ENCODE data around the gene YWHAH. TPM values are rescaled to one million over a fixed set of nuclear protein-coding genes. Genes with fewer than 3 reads are reported as not detected.

The YWHAH gene
- total and polyA plus RNA-seq, 2 of the 4 experiments (the other 2 are of a cell fraction) = 147 to 173 TPM

DNA sequence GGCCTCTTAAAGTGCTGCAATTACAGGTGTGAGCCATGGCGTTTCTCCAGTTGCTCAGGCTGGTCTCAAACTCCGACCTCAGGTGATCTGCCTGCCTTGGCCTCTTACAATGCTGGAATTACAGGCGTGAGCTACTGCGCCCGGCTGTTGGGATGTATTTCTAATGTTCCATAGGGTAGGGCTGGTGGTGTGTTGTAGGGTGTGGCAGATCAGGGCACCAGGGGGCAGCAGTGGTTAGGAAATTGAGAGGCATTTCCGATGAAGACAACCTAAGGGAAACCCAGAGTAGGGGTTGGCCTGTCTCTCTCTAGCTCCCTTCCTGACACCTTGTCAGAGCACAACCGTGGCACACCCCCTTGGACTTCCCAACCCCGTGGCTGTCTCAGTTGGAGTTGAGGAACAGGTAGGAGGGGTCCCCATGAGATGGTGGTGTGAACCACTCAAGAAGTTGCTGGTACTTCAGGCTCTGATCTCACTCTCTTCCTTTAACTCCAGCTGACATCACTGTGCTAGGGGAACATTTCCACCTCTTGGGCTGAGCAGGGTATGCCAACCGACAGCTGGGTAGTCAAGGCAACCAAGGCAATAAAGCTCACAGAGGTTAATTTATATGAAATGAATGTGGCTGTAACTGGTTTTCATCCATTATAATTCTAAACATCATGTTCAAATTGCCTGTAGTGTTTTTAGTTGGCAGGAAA, 33.0 kb downstream of the YWHAH start (continued):
- TF ChIP-seq MAZ (IDR thresholded peaks at IDR 0.05; ENCODE audit: borderline replicate concordance, low read depth, low read length) = no peak

DNA sequence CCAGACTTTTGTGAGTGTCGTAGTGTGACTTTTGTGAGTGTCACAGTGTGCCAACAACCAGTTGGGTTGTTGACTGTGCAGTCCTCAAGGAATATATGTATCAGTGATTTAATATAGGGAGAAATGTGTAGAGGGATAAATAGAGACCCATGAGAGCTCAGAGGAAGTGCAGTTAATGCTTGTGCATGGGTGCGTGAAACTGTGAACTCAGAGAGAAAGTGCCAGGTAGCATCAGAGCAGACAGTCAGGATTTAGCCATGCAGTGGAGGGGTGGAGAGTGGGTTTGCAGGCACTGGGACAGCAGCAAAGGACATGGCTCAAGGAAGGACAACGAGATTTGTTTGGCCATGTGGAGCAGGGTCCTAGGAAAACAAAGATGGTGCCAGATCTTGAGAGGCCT, 33.6 kb downstream of the YWHAH start:
- H3K9ac ChIP-seq (ENCODE audit: low read depth, low read length) = no peak overlapping the region
- H2AK5ac ChIP-seq (ENCODE audit: low read depth, low read length) = no peak overlapping the region
- CTCF ChIA-PET = interaction anchor here (0.6 to 1.8 kb wide), 3 partner anchors 27 to 495 kb away, joined by 3 to 7 read pairs (median 4); no protein-coding TSS in a partner anchor
- H4K8ac ChIP-seq (ENCODE audit: low read depth in 2 of 2, low read length in 2 of 2) = no peak overlapping the region
- no peak overlapping the region for H3K4me3 ChIP-seq (ENCODE audit: insufficient read depth, low read depth, low read length)
- H4K5ac ChIP-seq (ENCODE audit: low read depth, low read length) = no peak overlapping the region
- DNase-seq (no peak), ATAC-seq (ENCODE audit: low read depth) (no peak)
- TF ChIP-seq BHLHE40 (IDR thresholded peaks at IDR 0.05; ENCODE audit: low read depth, low read length) (no peak), MAFK (IDR thresholded peaks at IDR 0.05; ENCODE audit: low read depth, low read length) (no peak), NFE2L2 (IDR thresholded peaks at IDR 0.05; ENCODE audit: low read depth, low read length) (no peak), MXI1 (IDR thresholded peaks at IDR 0.05; ENCODE audit: borderline replicate concordance, low read depth, low read length) (no peak), RFX5 (IDR thresholded peaks at IDR 0.05; ENCODE audit: low read depth, low read length) (no peak), FOS (IDR thresholded peaks at IDR 0.05; ENCODE audit: low read depth, low read length) (no peak), SMC3 (IDR thresholded peaks at IDR 0.05; ENCODE audit: low read depth, low read length) (no peak)
- TF ChIP-seq, protein P1, sequence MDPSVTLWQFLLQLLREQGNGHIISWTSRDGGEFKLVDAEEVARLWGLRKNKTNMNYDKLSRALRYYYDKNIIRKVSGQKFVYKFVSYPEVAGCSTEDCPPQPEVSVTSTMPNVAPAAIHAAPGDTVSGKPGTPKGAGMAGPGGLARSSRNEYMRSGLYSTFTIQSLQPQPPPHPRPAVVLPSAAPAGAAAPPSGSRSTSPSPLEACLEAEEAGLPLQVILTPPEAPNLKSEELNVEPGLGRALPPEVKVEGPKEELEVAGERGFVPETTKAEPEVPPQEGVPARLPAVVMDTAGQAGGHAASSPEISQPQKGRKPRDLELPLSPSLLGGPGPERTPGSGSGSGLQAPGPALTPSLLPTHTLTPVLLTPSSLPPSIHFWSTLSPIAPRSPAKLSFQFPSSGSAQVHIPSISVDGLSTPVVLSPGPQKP (IDR thresholded peaks at IDR 0.05; ENCODE audit: borderline replicate concordance, low read depth, low read length) = no peak
- H3K14ac ChIP-seq (replicated peaks; ENCODE audit: low read depth, low read length) = no peak overlapping the region
- intact Hi-C loops (cut with micrococcal nuclease) (loop anchor here (1.0 to 5.0 kb wide), 5 partner anchors 101 to 1023 kb away; no protein-coding TSS in a partner anchor), dilution Hi-C loops (cut with HindIII; ENCODE audit: low sequenced_read_pairs, unreplicated experiment) (no loop called here), in situ Hi-C loops (cut with MboI; ENCODE audit: low sequenced_read_pairs) (loop anchor here (5.0 to 10.0 kb wide), 3 partner anchors 104 to 497 kb away; partner anchors contain the start of gene FBXO7)
- H3K4ac ChIP-seq (ENCODE audit: low read depth, low read length) = no peak overlapping the region
- peak overlapping the region; percentile 10 for H2AFZ ChIP-seq (replicated peaks; ENCODE audit: low read length, poor library complexity)
- no peak overlapping the region for H3K23ac ChIP-seq (ENCODE audit: low read depth, low read length)
- no peak overlapping the region for H2BK120ac ChIP-seq (ENCODE audit: low read depth, low read length)
- H2BK20ac ChIP-seq (ENCODE audit: low read depth, low read length) = no peak overlapping the region
- no peaks in the 10 kb centered on the region for H3K36me3 ChIP-seq (ENCODE audit: control insufficient read depth, insufficient read depth, low read length)
- no peaks in the 10 kb centered on the region for H4K20me1 ChIP-seq (ENCODE audit: insufficient read depth, low read length)
- no peak overlapping the region for H3K56ac ChIP-seq (ENCODE audit: extremely low read depth, insufficient read depth, low read length)
- no peak overlapping the region for H3K27ac ChIP-seq (ENCODE audit: insufficient read depth, low read length)
- no TSS peak for BruUV-seq (replicated peaks)
- H2AK9ac ChIP-seq (replicated peaks; ENCODE audit: low read depth, low read length, poor library complexity) = peak overlapping the region; percentile 57
- POLR2A ChIA-PET (ENCODE audit: unreplicated experiment) = no interaction called here
- WGBS, 2 experiments (ENCODE audit: extremely low coverage in 2 of 2, insufficient read length in 1 of 2) = 100% methylated on average over 1 of the region's 3 CpGs; no CpG with 5 or more reads in 1 of the 2 experiments
- no peak overlapping the region for H4K91ac ChIP-seq (ENCODE audit: insufficient read depth, low read depth, low read length)
- H3K18ac ChIP-seq (ENCODE audit: low read depth, low read length) = no peak overlapping the region
- H3K9me1 ChIP-seq (ENCODE audit: insufficient read depth, low read length) = no peaks in the 10 kb centered on the region
- no peaks in the 10 kb centered on the region for H3K9me3 ChIP-seq (ENCODE audit: control insufficient read depth, insufficient read depth, low read length)
- no peak overlapping the region for H2BK15ac ChIP-seq (ENCODE audit: low read depth, low read length)
- peaks cover 2% of the 10 kb centered on the region; the same call in 1 of the 2 replicates for H3K27me3 ChIP-seq (ENCODE audit: control insufficient read depth, insufficient read depth, low read length)
- H2BK5ac ChIP-seq (ENCODE audit: low read depth, low read length, poor library complexity, severe bottlenecking) = no peak overlapping the region
- H3K4me1 ChIP-seq (ENCODE audit: control insufficient read depth, insufficient read depth, low read length) = no peaks in the 10 kb centered on the region
- no peak overlapping the region for H3K4me2 ChIP-seq (ENCODE audit: low read depth, low read length)
- H3K79me1 ChIP-seq (ENCODE audit: low read depth in 1 of 2, low read length in 2 of 2) = no peaks in the 10 kb centered on the region
